WTC11 (cell line): Measurements from ENCODE around the gene PRC1. TPM values are rescaled to one million over a fixed set of nuclear protein-coding genes. Genes with fewer than 3 reads are reported as not detected.
A peak's percentile ranks its signal among the peaks of the same experiment; 100 is the strongest.

Source experiments
- ATAC-seq: fragments of 200-7000 bp; cut with Tn5 transposase; 2 replicates; pipeline ENCODE4 v1.10.0; 2021; ENCODE audit warnings: mild to moderate bottlenecking, moderate library complexity
- CTCF ChIA-PET: fragments of 300-600 bp; sonication (Branson Sonifier 250); formaldehyde crosslinking; loops from one replicate; lab custom pipeline; 2021; ENCODE audit warnings: antibody characterized with exemption; lab: Charles Lee
- POLR2A ChIA-PET: fragments of 350-600 bp; sonication (Branson Sonifier 250); formaldehyde crosslinking; loops from one replicate; lab custom pipeline; 2021; ENCODE audit warnings: antibody characterized with exemption; lab: Charles Lee
- DNase-seq: peaks from one replicate; pipeline ENCODE4 v3.0.0; 2021; ENCODE audit warnings: low spot score
- H3K27ac Mint-ChIP-seq: 2 replicates; pipeline ENCODE4 v1.8.0; 2021; ENCODE audit warnings: mixed read lengths
- H3K27me3 Mint-ChIP-seq: 2 replicates; pipeline ENCODE4 v1.8.0; 2021; ENCODE audit warnings: low read depth, mild to moderate bottlenecking, moderate library complexity, mixed read lengths
- H3K36me3 Mint-ChIP-seq: 2 replicates; pipeline ENCODE4 v1.8.0; 2021; ENCODE audit warnings: mixed read lengths
- H3K4me1 Mint-ChIP-seq: 2 replicates; pipeline ENCODE4 v1.8.0; 2022; ENCODE audit warnings: mixed read lengths
- H3K4me3 Mint-ChIP-seq: 2 replicates; pipeline ENCODE4 v1.8.0; 2021; ENCODE audit warnings: mild to moderate bottlenecking, moderate library complexity, mixed read lengths
- H3K9me3 Mint-ChIP-seq: 2 replicates; pipeline ENCODE4 v1.8.0; 2021; ENCODE audit warnings: mixed read lengths
- AFF4 ChIP-seq: sonication (generic); formaldehyde crosslinking; IDR thresholded peaks from 2 replicates; pipeline ENCODE4 v1.8.1; 2023; ENCODE audit warnings: mild to moderate bottlenecking, missing genetic modification reagents, borderline replicate concordance
- ATF1 ChIP-seq: sonication (generic); formaldehyde crosslinking; IDR thresholded peaks from 2 replicates; pipeline ENCODE4 v1.8.1; 2023; ENCODE audit warnings: mild to moderate bottlenecking, moderate library complexity, missing genetic modification reagents
- E2F1 ChIP-seq: sonication (generic); formaldehyde crosslinking; IDR thresholded peaks from 2 replicates; pipeline ENCODE4 v1.8.0; 2022; ENCODE audit warnings: mild to moderate bottlenecking, missing genetic modification reagents
- GABPB1 ChIP-seq: sonication (generic); formaldehyde crosslinking; IDR thresholded peaks from 2 replicates; pipeline ENCODE4 v1.8.1; 2023; ENCODE audit warnings: mild to moderate bottlenecking, missing genetic modification reagents
- MAX ChIP-seq: sonication (generic); formaldehyde crosslinking; IDR thresholded peaks from 2 replicates; pipeline ENCODE4 v1.8.0; 2022; ENCODE audit warnings: mild to moderate bottlenecking, missing genetic modification reagents
- MLX ChIP-seq: sonication (generic); formaldehyde crosslinking; IDR thresholded peaks from 2 replicates; pipeline ENCODE4 v1.8.1; 2023; ENCODE audit warnings: mild to moderate bottlenecking, missing genetic modification reagents, moderate library complexity
- MYBL2 ChIP-seq: sonication (generic); formaldehyde crosslinking; IDR thresholded peaks from 2 replicates; pipeline ENCODE4 v1.8.1; 2023; ENCODE audit warnings: mild to moderate bottlenecking, moderate library complexity, missing genetic modification reagents
- NFYB ChIP-seq: sonication (generic); formaldehyde crosslinking; conservative IDR thresholded peaks from 2 replicates; pipeline ENCODE4 v1.8.0; 2022; ENCODE audit warnings: low read depth, missing genetic modification reagents
- NR2C2 ChIP-seq: sonication (generic); formaldehyde crosslinking; IDR thresholded peaks from 2 replicates; pipeline ENCODE4 v1.8.0; 2022; ENCODE audit warnings: mild to moderate bottlenecking, missing genetic modification reagents
- TEAD4 ChIP-seq: sonication (generic); formaldehyde crosslinking; IDR thresholded peaks from 2 replicates; pipeline ENCODE4 v1.8.0; 2022; ENCODE audit warnings: mild to moderate bottlenecking, missing genetic modification reagents
- ZNF121 ChIP-seq: sonication (generic); formaldehyde crosslinking; IDR thresholded peaks from 2 replicates; pipeline ENCODE4 v1.8.0; 2023; ENCODE audit warnings: missing genetic modification reagents
- ZNF138 ChIP-seq: sonication (generic); formaldehyde crosslinking; conservative IDR thresholded peaks from 2 replicates; pipeline ENCODE4 v1.8.1; 2022; ENCODE audit warnings: mild to moderate bottlenecking, moderate library complexity, missing genetic modification reagents
- ZNF671 ChIP-seq: fragments of 250-450 bp; sonication (Bioruptor Pico); IDR thresholded peaks from 2 replicates; pipeline ENCODE4 v1.8.0; 2021; ENCODE audit warnings: mild to moderate bottlenecking
- ZSCAN18 ChIP-seq: fragments of 250-450 bp; sonication (Bioruptor Pico); IDR thresholded peaks from 2 replicates; pipeline ENCODE4 v2.1.2; 2022; ENCODE audit warnings: mild to moderate bottlenecking, moderate library complexity
- total RNA-seq: library from RNA; stranded (reverse); gene quantifications from 3 replicates; pipeline ENCODE4 v1.2.3, GENCODE V29; 2021
- TF ChIP-seq, protein P1 (sequence below): sonication (generic); formaldehyde crosslinking; IDR thresholded peaks from 2 replicates; pipeline ENCODE4 v1.8.1; 2023; ENCODE audit warnings: mild to moderate bottlenecking, moderate library complexity, missing genetic modification reagents
- TF ChIP-seq, protein P2 (sequence below): fragments of 250-450 bp; sonication (Bioruptor Pico); IDR thresholded peaks from 2 replicates; pipeline ENCODE4 v1.9.0; 2021; ENCODE audit warnings: mild to moderate bottlenecking
- TF ChIP-seq, protein P3 (sequence below): fragments of 250-450 bp; sonication (Bioruptor Pico); IDR thresholded peaks from 2 replicates; pipeline ENCODE4 v1.9.0; 2021; ENCODE audit warnings: moderate library complexity, mild to moderate bottlenecking, inconsistent platforms, borderline replicate concordance
- TF ChIP-seq, protein P4 (sequence below): sonication (generic); formaldehyde crosslinking; IDR thresholded peaks from 2 replicates; pipeline ENCODE4 v1.8.1; 2022; ENCODE audit warnings: mild to moderate bottlenecking, moderate library complexity, missing genetic modification reagents

The PRC1 gene
- total RNA-seq, 1 experiment from 2014 or later = 130 TPM

DNA sequence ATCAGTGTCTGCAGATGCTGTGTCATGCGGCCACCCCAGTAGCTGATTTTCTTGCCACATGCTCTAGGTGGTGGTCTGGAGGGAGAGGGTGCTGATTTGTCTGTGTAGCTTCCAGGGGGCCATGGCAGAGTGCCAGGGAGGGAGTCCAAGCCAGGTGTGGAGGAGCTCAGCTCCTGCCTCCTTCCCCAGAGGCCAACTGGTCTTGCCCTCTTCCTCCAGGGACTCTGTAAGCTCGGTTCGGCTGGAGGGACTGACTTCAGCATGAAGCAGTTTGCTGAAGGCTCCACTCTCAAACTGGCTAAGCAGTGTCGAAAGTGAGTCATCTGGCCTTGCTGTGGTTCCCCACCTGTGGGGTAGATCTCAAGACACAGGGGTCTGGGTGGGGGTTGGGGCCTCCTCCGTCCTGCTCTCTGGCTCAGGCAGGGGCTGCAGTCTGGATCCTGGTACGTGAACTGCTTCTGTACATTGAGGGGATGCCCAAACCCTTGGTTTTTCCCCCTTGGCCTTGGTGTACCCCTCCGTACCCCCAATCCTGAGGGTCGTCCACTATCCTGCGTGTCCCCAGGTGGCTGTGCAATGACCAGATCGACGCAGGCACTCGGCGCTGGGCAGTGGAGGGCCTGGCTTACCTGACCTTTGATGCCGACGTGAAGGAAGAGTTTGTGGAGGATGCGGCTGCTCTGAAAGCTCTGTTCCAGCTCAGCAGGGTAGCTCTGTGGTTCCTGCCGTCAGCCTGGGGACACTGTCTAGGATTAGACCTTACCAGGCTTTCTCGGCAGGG, 46.6 kb downstream of the PRC1 start (continued):
- TF ChIP-seq, protein P1, sequence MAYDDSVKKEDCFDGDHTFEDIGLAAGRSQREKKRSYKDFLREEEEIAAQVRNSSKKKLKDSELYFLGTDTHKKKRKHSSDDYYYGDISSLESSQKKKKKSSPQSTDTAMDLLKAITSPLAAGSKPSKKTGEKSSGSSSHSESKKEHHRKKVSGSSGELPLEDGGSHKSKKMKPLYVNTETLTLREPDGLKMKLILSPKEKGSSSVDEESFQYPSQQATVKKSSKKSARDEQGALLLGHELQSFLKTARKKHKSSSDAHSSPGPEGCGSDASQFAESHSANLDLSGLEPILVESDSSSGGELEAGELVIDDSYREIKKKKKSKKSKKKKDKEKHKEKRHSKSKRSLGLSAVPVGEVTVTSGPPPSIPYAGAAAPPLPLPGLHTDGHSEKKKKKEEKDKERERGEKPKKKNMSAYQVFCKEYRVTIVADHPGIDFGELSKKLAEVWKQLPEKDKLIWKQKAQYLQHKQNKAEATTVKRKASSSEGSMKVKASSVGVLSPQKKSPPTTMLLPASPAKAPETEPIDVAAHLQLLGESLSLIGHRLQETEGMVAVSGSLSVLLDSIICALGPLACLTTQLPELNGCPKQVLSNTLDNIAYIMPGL (CRISPR knock-in tag) = no peak
- TF ChIP-seq, protein P2, sequence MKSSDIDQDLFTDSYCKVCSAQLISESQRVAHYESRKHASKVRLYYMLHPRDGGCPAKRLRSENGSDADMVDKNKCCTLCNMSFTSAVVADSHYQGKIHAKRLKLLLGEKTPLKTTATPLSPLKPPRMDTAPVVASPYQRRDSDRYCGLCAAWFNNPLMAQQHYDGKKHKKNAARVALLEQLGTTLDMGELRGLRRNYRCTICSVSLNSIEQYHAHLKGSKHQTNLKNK (CRISPR knock-in tag) = no peak
- no peak for TF ChIP-seq MAX (CRISPR knock-in tag)
- TF ChIP-seq, protein P3, sequence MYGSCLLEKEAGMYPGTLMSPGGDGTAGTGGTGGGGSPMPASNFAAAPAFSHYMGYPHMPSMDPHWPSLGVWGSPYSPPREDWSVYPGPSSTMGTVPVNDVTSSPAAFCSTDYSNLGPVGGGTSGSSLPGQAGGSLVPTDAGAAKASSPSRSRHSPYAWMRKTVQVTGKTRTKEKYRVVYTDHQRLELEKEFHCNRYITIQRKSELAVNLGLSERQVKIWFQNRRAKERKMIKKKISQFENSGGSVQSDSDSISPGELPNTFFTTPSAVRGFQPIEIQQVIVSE (CRISPR knock-in tag) = no peak

- H3K4me3 Mint-ChIP-seq = no peak overlapping the region
- TF ChIP-seq MYBL2 (CRISPR knock-in tag) = no peak
- TF ChIP-seq MLX = no peak
- TF ChIP-seq ZNF121 (CRISPR knock-in tag) = peak; percentile 93
- TF ChIP-seq, protein P4, sequence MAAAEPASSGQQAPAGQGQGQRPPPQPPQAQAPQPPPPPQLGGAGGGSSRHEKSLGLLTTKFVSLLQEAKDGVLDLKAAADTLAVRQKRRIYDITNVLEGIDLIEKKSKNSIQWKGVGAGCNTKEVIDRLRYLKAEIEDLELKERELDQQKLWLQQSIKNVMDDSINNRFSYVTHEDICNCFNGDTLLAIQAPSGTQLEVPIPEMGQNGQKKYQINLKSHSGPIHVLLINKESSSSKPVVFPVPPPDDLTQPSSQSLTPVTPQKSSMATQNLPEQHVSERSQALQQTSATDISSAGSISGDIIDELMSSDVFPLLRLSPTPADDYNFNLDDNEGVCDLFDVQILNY = no peak
- TF ChIP-seq E2F1 (CRISPR knock-in tag) = no peak
- no peak for ATAC-seq
- H3K36me3 Mint-ChIP-seq = peaks cover 74% of the 10 kb centered on the region
- no peaks in the 10 kb centered on the region for H3K9me3 Mint-ChIP-seq
- H3K27me3 Mint-ChIP-seq = no peaks in the 10 kb centered on the region
- no peak overlapping the region for H3K27ac Mint-ChIP-seq
- no peaks in the 10 kb centered on the region for H3K4me1 Mint-ChIP-seq
- DNase-seq = no peak
- ChIA-PET CTCF (interaction anchor here (1.1 to 3.6 kb wide), 4 partner anchors 10 to 86 kb away, joined by 3 to 23 read pairs (median 8); partner anchors contain the start of gene HDDC3), POLR2A (no interaction called here)
Measured at GRCh38 chr15:90946941-90947576, 47.3 kb downstream of the PRC1 start.

- Mint-ChIP-seq H3K9me3 (no peaks in the 10 kb centered on the region), H3K36me3 (peaks cover 71% of the 10 kb centered on the region), H3K27me3 (no peaks in the 10 kb centered on the region), H3K4me1 (no peaks in the 10 kb centered on the region), H3K27ac (no peak overlapping the region), H3K4me3 (no peak overlapping the region)
- no peak for DNase-seq
- ATAC-seq = no peak
- ChIA-PET POLR2A (interaction anchor here (0.6 kb wide), 1 partner anchor 8 kb away, joined by 4 read pairs; the partner anchor contains the start of gene RCCD1), CTCF (interaction anchor here (1.1 to 3.6 kb wide), 3 partner anchors 10 to 86 kb away, joined by 3 to 23 read pairs (median 12); partner anchors contain the start of gene HDDC3)
- TF ChIP-seq ZNF671 (CRISPR knock-in tag) (no peak), NR2C2 (no peak), ZSCAN18 (CRISPR knock-in tag) (no peak), GABPB1 (CRISPR knock-in tag) (no peak), TEAD4 (no peak), ZNF138 (CRISPR knock-in tag) (no peak), AFF4 (no peak), NFYB (no peak), MAX (CRISPR knock-in tag) (no peak), MLX (no peak), ATF1 (CRISPR knock-in tag) (no peak)
Measured at GRCh38 chr15:90946538-90946937, 47.8 kb downstream of the PRC1 start.
